CD4-positive, CD25-positive, alpha-beta regulatory T cell (primary cell): ENCODE measurements around the gene FXR1. TPM values are rescaled to one million over a fixed set of nuclear protein-coding genes. Genes with fewer than 3 reads are reported as not detected.
A peak's percentile ranks its signal among the peaks of the same experiment; 100 is the strongest.
"Not testable (repeated sequence)": the region's sequence is repeated elsewhere in the genome, so short reads cannot be mapped to it uniquely, and the experiment has no call there.

ENCODE experiments used
- ATAC-seq, 2 donors: fragments of 150-1000 bp; cut with Tn5 transposase; one replicate each; pipeline ENCODE4 v1.10.0; 2021; ENCODE audit warnings: low read depth in 2 of 2, moderate number of reproducible peaks in 2 of 2, moderate library complexity in 1 of 2
- DNase-seq, 3 donors: peaks; one replicate each; pipeline versions ENCODE4 v3.0.0 to v3.0.0-alpha.2; 2012 to 2022; ENCODE audit warnings: mixed read lengths in 1 of 3
- H3K27ac ChIP-seq: one replicate; pipeline ENCODE4 v1.7.0; 2013; ENCODE audit warnings: mild to moderate bottlenecking, low read length; ENCODE audit not compliant: insufficient read depth, poor library complexity, severe bottlenecking
- H3K27me3 ChIP-seq: one replicate; pipeline ENCODE4 v1.7.0; 2013; ENCODE audit warnings: low read length; ENCODE audit not compliant: control insufficient read depth, insufficient read depth
- H3K36me3 ChIP-seq: one replicate; pipeline ENCODE4 v1.7.0; 2013; ENCODE audit warnings: mild to moderate bottlenecking, low read length, moderate library complexity; ENCODE audit not compliant: control insufficient read depth, insufficient read depth
- H3K4me1 ChIP-seq: 2 replicates; pipeline ENCODE4 v1.7.0; 2013; ENCODE audit warnings: mild to moderate bottlenecking, low read length; ENCODE audit not compliant: insufficient read depth, control insufficient read depth, poor library complexity, severe bottlenecking
- H3K4me3 ChIP-seq: one replicate; pipeline ENCODE4 v1.7.0; 2013; ENCODE audit warnings: low read depth, mild to moderate bottlenecking, low read length, moderate library complexity
- H3K9me3 ChIP-seq, 2 experiments: 1 replicate in 1 of 2; 2 replicates in 1 of 2; pipeline ENCODE4 v1.7.0; 2013; ENCODE audit warnings: low read length in 2 of 2, mild to moderate bottlenecking in 1 of 2, moderate library complexity in 1 of 2; ENCODE audit not compliant: control insufficient read depth in 2 of 2
- H3K27ac Mint-ChIP-seq, 3 donors: one replicate each; pipeline ENCODE4 v1.8.0; 2020 to 2022; ENCODE audit warnings: mild to moderate bottlenecking in 3 of 3, mixed read lengths in 3 of 3, moderate library complexity in 2 of 3
- H3K27me3 Mint-ChIP-seq: one replicate; pipeline ENCODE4 v1.8.0; 2022; ENCODE audit warnings: mild to moderate bottlenecking, mixed read lengths
- H3K36me3 Mint-ChIP-seq: one replicate; pipeline ENCODE4 v1.8.0; 2020; ENCODE audit warnings: mixed read lengths
- H3K4me1 Mint-ChIP-seq, 4 donors: one replicate each; pipeline ENCODE4 v1.8.0; 2020 to 2022; ENCODE audit warnings: mixed read lengths in 4 of 4, mild to moderate bottlenecking in 1 of 4
- H3K4me3 Mint-ChIP-seq, 4 donors: one replicate each; pipeline ENCODE4 v1.8.0; 2020 to 2022; ENCODE audit warnings: mild to moderate bottlenecking in 4 of 4, mixed read lengths in 4 of 4, moderate library complexity in 3 of 4
- H3K9me3 Mint-ChIP-seq, 7 donors: one replicate each; pipeline ENCODE4 v1.8.0; 2020 to 2022; ENCODE audit warnings: mixed read lengths in 7 of 7, mild to moderate bottlenecking in 3 of 7, moderate library complexity in 2 of 7
- polyA plus RNA-seq, 4 donors: library from polyadenylated mRNA; unstranded; fragments of 300-500 nt; fragmentation: Illumina TruSeq; gene quantifications; one replicate each; pipeline ENCODE4 v1.2.3, GENCODE V29; 2021
- total RNA-seq: library from RNA; stranded (reverse); gene quantifications from one replicate; pipeline ENCODE4 v1.2.3, GENCODE V29; 2022

FXR1 gene
- total and polyA plus RNA-seq, 5 donors from 2014 or later, result 45.9 to 146 (median 47.3) TPM

DNA sequence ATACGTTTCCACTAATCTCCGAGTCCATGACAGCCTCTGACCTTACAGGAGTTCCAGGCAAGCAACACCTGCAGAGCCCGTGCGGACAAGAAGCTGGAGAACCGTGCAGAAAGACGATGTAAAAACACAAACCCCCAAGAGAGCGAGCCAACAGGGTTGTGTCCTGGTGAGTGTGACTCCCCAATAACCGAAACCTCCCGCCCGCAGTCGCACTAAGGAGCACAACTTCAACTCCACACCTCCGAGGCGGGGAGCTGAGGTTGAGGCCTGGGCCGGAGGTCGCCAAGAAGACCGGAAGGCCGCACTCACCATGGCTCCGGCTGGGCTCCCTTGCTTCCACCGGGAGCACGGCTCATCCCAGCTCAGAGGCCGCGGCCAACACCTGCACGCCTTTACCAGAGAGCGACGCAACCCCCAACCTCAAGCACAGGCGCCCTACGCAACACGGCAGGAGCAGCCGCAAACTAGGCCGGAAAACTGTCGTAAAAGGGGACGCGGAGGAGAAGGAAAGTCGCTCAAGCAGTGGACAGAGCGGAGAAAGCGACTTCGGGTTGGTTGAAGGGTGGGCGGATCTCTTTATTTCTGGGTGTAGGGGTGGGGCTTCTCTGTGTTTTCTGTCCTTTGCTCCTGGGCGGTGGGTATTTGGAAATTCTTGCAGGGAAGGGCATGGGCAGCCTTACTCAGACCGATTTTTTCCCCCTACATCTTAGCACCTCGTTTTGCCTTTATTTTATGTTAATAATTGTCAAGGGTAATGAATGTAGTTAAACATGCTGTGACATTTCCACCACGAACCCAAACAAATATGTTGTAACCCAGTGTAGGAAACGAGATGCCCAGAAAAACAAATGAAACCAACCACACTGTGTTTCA is 77.1 kb downstream of the FXR1 start, which contains the start of gene DNAJC19:
Gene DNAJC19 (minus strand): TSS at position 446 of the 873 bp plus-strand sequence. CDS start 134 bp downstream, at position 312.
- Histone ChIP-seq H3K4me1 (peaks cover 23% of the 10 kb centered on the region), H3K9me3 (no peaks in the 10 kb centered on the region), H3K4me3 (peak within 1 kb of the TSS; percentile 100), H3K36me3 (peaks cover 12% of the 10 kb centered on the region), H3K27me3 (peaks cover 3% of the 10 kb centered on the region), H3K27ac (peak within 1 kb of the TSS; percentile 77)
- peak within 1 kb of the TSS; percentile 94 to 98 (median 96) for H3K4me3 Mint-ChIP-seq
- no peaks in the 10 kb centered on the region for H3K9me3 Mint-ChIP-seq
- H3K27me3 Mint-ChIP-seq, result peaks cover 15% of the 10 kb centered on the region
- DNase-seq (peak; percentile 89 to 97 (median 93)), ATAC-seq (peak; percentile 96)
- peak within 1 kb of the TSS; percentile 94 to 99 (median 98) for H3K27ac Mint-ChIP-seq
- peaks cover 3% of the 10 kb centered on the region for H3K36me3 Mint-ChIP-seq
- peaks cover 23 to 53% (median 32%) of the 10 kb centered on the region in 4 donors for H3K4me1 Mint-ChIP-seq

GRCh38 chr3:180990505-180990904 is 78.0 kb downstream of the FXR1 start:
- DNase-seq, result no peak
- Mint-ChIP-seq H3K4me3 (peak overlapping the region; percentile 94 to 98 (median 96)), H3K4me1 (peaks cover 23 to 51% (median 30%) of the 10 kb centered on the region in 4 donors), H3K9me3 (no peaks in the 10 kb centered on the region), H3K27me3 (peaks cover 15% of the 10 kb centered on the region), H3K36me3 (peaks cover 3% of the 10 kb centered on the region), H3K27ac (peak overlapping the region; percentile 94 to 99 (median 98))
- no peak overlapping the region for H3K27ac ChIP-seq
- H3K36me3 ChIP-seq, result peaks cover 4% of the 10 kb centered on the region
- H3K9me3 ChIP-seq, result no peaks in the 10 kb centered on the region
- peak overlapping the region; percentile 100 for H3K4me3 ChIP-seq
- H3K4me1 ChIP-seq, result peaks cover 23% of the 10 kb centered on the region
- peaks cover 3% of the 10 kb centered on the region for H3K27me3 ChIP-seq
- ATAC-seq, result no peak

GRCh38 chr3:180996415-180996932 is 84.0 kb downstream of the FXR1 start:
- Histone ChIP-seq H3K9me3 (no peaks in the 10 kb centered on the region), H3K4me3 (no peak overlapping the region), H3K4me1 (no peaks in the 10 kb centered on the region), H3K27ac (no peak overlapping the region), H3K36me3 (no peaks in the 10 kb centered on the region), H3K27me3 (peaks cover 8% of the 10 kb centered on the region)
- ATAC-seq (no peak), DNase-seq (no peak)
- Mint-ChIP-seq H3K36me3 (peaks cover 4% of the 10 kb centered on the region), H3K27ac (no peak overlapping the region), H3K4me3 (no peak overlapping the region), H3K27me3 (peaks cover 11% of the 10 kb centered on the region), H3K4me1 (peaks cover 0 to 2% (median under 1%) of the 10 kb centered on the region in 4 donors), H3K9me3 (peaks cover 0 to 12% (median 4%) of the 10 kb centered on the region in 7 donors)

- not testable (repeated sequence) for H3K4me3 ChIP-seq, H3K4me1 ChIP-seq, H3K27ac Mint-ChIP-seq, H3K27me3 ChIP-seq, H3K4me1 Mint-ChIP-seq, H3K36me3 Mint-ChIP-seq, H3K9me3 ChIP-seq, ATAC-seq, H3K4me3 Mint-ChIP-seq, H3K36me3 ChIP-seq, DNase-seq, H3K27ac ChIP-seq
- Mint-ChIP-seq H3K27me3 (peaks cover 11% of the 10 kb centered on the region), H3K9me3 (peaks cover 4 to 33% (median 6%) of the 10 kb centered on the region in 7 donors)
Measured at GRCh38 chr3:181002331-181002730, 89.9 kb downstream of the FXR1 start.

DNA sequence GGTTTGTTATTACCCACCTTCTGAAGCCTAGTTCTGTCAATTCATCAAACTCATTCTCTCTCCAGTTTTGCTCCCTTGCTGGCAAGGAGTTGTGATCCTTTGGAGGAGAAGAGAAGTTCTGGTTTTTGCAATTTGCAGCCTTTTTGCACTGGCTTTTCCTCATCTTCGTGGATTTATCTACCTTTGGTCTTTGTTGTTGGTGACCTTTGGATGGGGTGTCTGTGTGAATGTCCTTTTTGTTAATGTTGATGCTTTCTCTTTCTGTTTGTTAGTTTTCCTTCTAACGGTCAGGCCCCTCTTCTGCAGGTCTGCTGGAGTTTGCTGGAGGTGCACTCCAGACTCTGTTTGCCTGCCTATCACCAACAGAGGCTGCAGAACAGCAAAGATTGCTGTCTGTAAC is 91.0 kb downstream of the FXR1 start:
- not testable (repeated sequence) for H3K4me3 Mint-ChIP-seq, H3K27me3 ChIP-seq, H3K36me3 ChIP-seq, H3K4me1 Mint-ChIP-seq, H3K27ac ChIP-seq, H3K36me3 Mint-ChIP-seq, H3K9me3 ChIP-seq, H3K27ac Mint-ChIP-seq, DNase-seq, H3K4me3 ChIP-seq, ATAC-seq, H3K4me1 ChIP-seq
- H3K27me3 Mint-ChIP-seq, result peaks cover 11% of the 10 kb centered on the region
- peaks cover 2 to 33% (median 6%) of the 10 kb centered on the region in 7 donors for H3K9me3 Mint-ChIP-seq

- ATAC-seq (no peak), DNase-seq (no peak)
- peaks cover 2 to 20% (median 4%) of the 10 kb centered on the region in 7 donors for H3K9me3 Mint-ChIP-seq
- no peak overlapping the region for H3K27ac Mint-ChIP-seq
- no peaks in the 10 kb centered on the region for H3K4me1 ChIP-seq
- no peaks in the 10 kb centered on the region for H3K27me3 Mint-ChIP-seq
- no peak overlapping the region for H3K27ac ChIP-seq
- no peaks in the 10 kb centered on the region for H3K36me3 ChIP-seq
- H3K4me3 Mint-ChIP-seq, result no peak overlapping the region
- H3K9me3 ChIP-seq, result no peaks in the 10 kb centered on the region
- no peaks in the 10 kb centered on the region for H3K27me3 ChIP-seq
- H3K4me1 Mint-ChIP-seq, result no peaks in the 10 kb centered on the region
- no peak overlapping the region for H3K4me3 ChIP-seq
- no peaks in the 10 kb centered on the region for H3K36me3 Mint-ChIP-seq
Measured at GRCh38 chr3:181006541-181006940, 94.1 kb downstream of the FXR1 start.

- Histone ChIP-seq H3K9me3 (no peaks in the 10 kb centered on the region), H3K27me3 (no peaks in the 10 kb centered on the region), H3K27ac (no peak overlapping the region), H3K4me1 (no peaks in the 10 kb centered on the region), H3K4me3 (no peak overlapping the region), H3K36me3 (no peaks in the 10 kb centered on the region)
- peaks cover 0 to 13% (median 4%) of the 10 kb centered on the region in 7 donors for H3K9me3 Mint-ChIP-seq
- no peak overlapping the region for H3K27ac Mint-ChIP-seq
- H3K4me1 Mint-ChIP-seq, result no peaks in the 10 kb centered on the region
- H3K4me3 Mint-ChIP-seq, result no peak overlapping the region
- DNase-seq (no peak), ATAC-seq (no peak)
- H3K36me3 Mint-ChIP-seq, result no peaks in the 10 kb centered on the region
- no peaks in the 10 kb centered on the region for H3K27me3 Mint-ChIP-seq
Measured at GRCh38 chr3:181007262-181007661, 94.8 kb downstream of the FXR1 start.
